Measurements from ENCODE around the gene ST3GAL6. TPM values are rescaled to one million over a fixed set of nuclear protein-coding genes. Genes with fewer than 3 reads are reported as not detected.

Gene ST3GAL6
- polyA plus RNA-seq, 1 donor = 100 TPM

Other genes with a start within 250 kb of the ST3GAL6 start
- 193 TPM for gene CLDND1, start 240.4 kb upstream of the ST3GAL6 start, polyA plus RNA-seq (ENCODE audit: insufficient read length)
- not detected for gene GPR15, start 231.4 kb upstream of the ST3GAL6 start, polyA plus RNA-seq (ENCODE audit: insufficient read length)
- 27.1 TPM for gene CPOX, start 169.7 kb upstream of the ST3GAL6 start, polyA plus RNA-seq (ENCODE audit: insufficient read length)
- gene DCBLD2, start 138.4 kb downstream of the ST3GAL6 start, polyA plus RNA-seq (ENCODE audit: insufficient read length) = 72.8 TPM

Measured in left kidney (tissue), 1 donor.